Activated naive CD8-positive, alpha-beta T cell treated with anti-CD3 and anti-CD28 coated beads, Interleukin-2, amount 50 U/mL, for 24 hours (primary cell): Measurements from ENCODE around the gene SPTAN1.
"Not testable (repeated sequence)": the region's sequence is repeated elsewhere in the genome, so short reads cannot be mapped to it uniquely, and the experiment has no call there.

Experiments used
- ATAC-seq: fragments of 150-1000 bp; cut with Tn5 transposase; one replicate; pipeline ENCODE4 v1.10.0; 2021
- DNase-seq: peaks from one replicate; pipeline ENCODE4 v3.0.0; 2021
- H3K27ac Mint-ChIP-seq: one replicate; pipeline ENCODE4 v1.8.0; 2021; ENCODE audit warnings: mild to moderate bottlenecking, mixed read lengths
- H3K27me3 Mint-ChIP-seq: one replicate; pipeline ENCODE4 v1.8.0; 2021; ENCODE audit warnings: mixed read lengths
- H3K36me3 Mint-ChIP-seq: one replicate; pipeline ENCODE4 v1.8.0; 2021; ENCODE audit warnings: low read depth, mixed read lengths
- H3K4me1 Mint-ChIP-seq: one replicate; pipeline ENCODE4 v1.8.0; 2021; ENCODE audit warnings: mixed read lengths
- H3K4me3 Mint-ChIP-seq: one replicate; pipeline ENCODE4 v1.8.0; 2021; ENCODE audit warnings: mild to moderate bottlenecking, moderate library complexity, mixed read lengths
- H3K9me3 Mint-ChIP-seq: one replicate; pipeline ENCODE4 v1.8.0; 2021; ENCODE audit warnings: mixed read lengths

The SPTAN1 gene

GRCh38 chr9:128636024-128636390 lies 83.6 kb downstream of the SPTAN1 start:
- no peaks in the 10 kb centered on the region for H3K4me1 Mint-ChIP-seq
- no peak overlapping the region for H3K4me3 Mint-ChIP-seq
- peaks cover 8% of the 10 kb centered on the region for H3K36me3 Mint-ChIP-seq
- DNase-seq (no peak), ATAC-seq (no peak)
- no peaks in the 10 kb centered on the region for H3K27me3 Mint-ChIP-seq
- H3K27ac Mint-ChIP-seq: no peak overlapping the region
- no peaks in the 10 kb centered on the region for H3K9me3 Mint-ChIP-seq

GRCh38 chr9:128636556-128637530 lies 84.5 kb downstream of the SPTAN1 start:
- no peak overlapping the region for H3K4me3 Mint-ChIP-seq
- H3K27me3 Mint-ChIP-seq: no peaks in the 10 kb centered on the region
- H3K27ac Mint-ChIP-seq: no peak overlapping the region
- no peaks in the 10 kb centered on the region for H3K9me3 Mint-ChIP-seq
- DNase-seq: no peak
- no peak for ATAC-seq
- no peaks in the 10 kb centered on the region for H3K4me1 Mint-ChIP-seq
- peaks cover 7% of the 10 kb centered on the region for H3K36me3 Mint-ChIP-seq

GRCh38 chr9:128637656-128638055 lies 85.3 kb downstream of the SPTAN1 start:
- no peak overlapping the region for H3K27ac Mint-ChIP-seq
- ATAC-seq (no peak), DNase-seq (no peak)

GRCh38 chr9:128638580-128638979 lies 86.2 kb downstream of the SPTAN1 start:
- ATAC-seq (no peak), DNase-seq (no peak)
- H3K27ac Mint-ChIP-seq: no peak overlapping the region
- no peaks in the 10 kb centered on the region for H3K9me3 Mint-ChIP-seq
- H3K4me3 Mint-ChIP-seq: no peak overlapping the region
- peaks cover 2% of the 10 kb centered on the region for H3K36me3 Mint-ChIP-seq
- peaks cover 2% of the 10 kb centered on the region for H3K4me1 Mint-ChIP-seq
- no peaks in the 10 kb centered on the region for H3K27me3 Mint-ChIP-seq

More at GRCh38 chr9:128637656-128638055, 85.3 kb downstream of the SPTAN1 start:
- no peaks in the 10 kb centered on the region for H3K4me1 Mint-ChIP-seq
- H3K4me3 Mint-ChIP-seq: no peak overlapping the region
- H3K9me3 Mint-ChIP-seq: no peaks in the 10 kb centered on the region
- H3K36me3 Mint-ChIP-seq: peaks cover 4% of the 10 kb centered on the region
- H3K27me3 Mint-ChIP-seq: no peaks in the 10 kb centered on the region

- Mint-ChIP-seq H3K27me3 (no peaks in the 10 kb centered on the region), H3K4me1 (peaks cover 2% of the 10 kb centered on the region), H3K36me3 (peaks cover 2% of the 10 kb centered on the region), H3K9me3 (no peaks in the 10 kb centered on the region), H3K4me3 (no peak overlapping the region), H3K27ac (no peak overlapping the region)
- DNase-seq (no peak), ATAC-seq (no peak)
These were observed 88.2 kb downstream of the SPTAN1 start for GRCh38 chr9:128640603-128641002.

- ATAC-seq: no peak
- Mint-ChIP-seq H3K4me1 (peaks cover 2% of the 10 kb centered on the region), H3K9me3 (no peaks in the 10 kb centered on the region), H3K4me3 (no peak overlapping the region), H3K27ac (no peak overlapping the region), H3K27me3 (no peaks in the 10 kb centered on the region), H3K36me3 (peaks cover 2% of the 10 kb centered on the region)
- no peak for DNase-seq
These were observed 90.4 kb downstream of the SPTAN1 start for GRCh38 chr9:128642675-128643245.

- ATAC-seq: no peak
- Mint-ChIP-seq H3K36me3 (no peaks in the 10 kb centered on the region), H3K4me3 (no peak overlapping the region), H3K27me3 (no peaks in the 10 kb centered on the region), H3K4me1 (peaks cover 2% of the 10 kb centered on the region), H3K9me3 (no peaks in the 10 kb centered on the region), H3K27ac (no peak overlapping the region)
- no peak for DNase-seq
These were observed 91.3 kb downstream of the SPTAN1 start for GRCh38 chr9:128643519-128644300.

GRCh38 chr9:128648206-128648605 lies 95.8 kb downstream of the SPTAN1 start:
- not testable (repeated sequence) for H3K4me1 Mint-ChIP-seq, H3K4me3 Mint-ChIP-seq, H3K36me3 Mint-ChIP-seq, H3K9me3 Mint-ChIP-seq, H3K27me3 Mint-ChIP-seq, H3K27ac Mint-ChIP-seq
- DNase-seq (peak; percentile 78), ATAC-seq (peak; percentile 97)

GRCh38 chr9:128651798-128652197 lies 99.4 kb downstream of the SPTAN1 start:
- H3K4me3 Mint-ChIP-seq: no peak overlapping the region
- no peak overlapping the region for H3K27ac Mint-ChIP-seq
- peaks cover 3% of the 10 kb centered on the region for H3K4me1 Mint-ChIP-seq
- no peak for ATAC-seq
- DNase-seq: no peak
- H3K27me3 Mint-ChIP-seq: no peaks in the 10 kb centered on the region
- no peaks in the 10 kb centered on the region for H3K9me3 Mint-ChIP-seq
- H3K36me3 Mint-ChIP-seq: no peaks in the 10 kb centered on the region

GRCh38 chr9:128653908-128654307 lies 101.5 kb downstream of the SPTAN1 start:
- ATAC-seq (no peak), DNase-seq (no peak)
- H3K4me1 Mint-ChIP-seq: peaks cover 7% of the 10 kb centered on the region
- no peaks in the 10 kb centered on the region for H3K27me3 Mint-ChIP-seq
- H3K27ac Mint-ChIP-seq: no peak overlapping the region
- no peaks in the 10 kb centered on the region for H3K36me3 Mint-ChIP-seq
- H3K9me3 Mint-ChIP-seq: no peaks in the 10 kb centered on the region
- H3K4me3 Mint-ChIP-seq: no peak overlapping the region

GRCh38 chr9:128654481-128654880 lies 102.1 kb downstream of the SPTAN1 start:
- no peaks in the 10 kb centered on the region for H3K36me3 Mint-ChIP-seq
- DNase-seq (no peak), ATAC-seq (no peak)
- peaks cover 7% of the 10 kb centered on the region for H3K4me1 Mint-ChIP-seq
- H3K27me3 Mint-ChIP-seq: no peaks in the 10 kb centered on the region
- H3K27ac Mint-ChIP-seq: no peak overlapping the region
- H3K9me3 Mint-ChIP-seq: no peaks in the 10 kb centered on the region
- H3K4me3 Mint-ChIP-seq: peak overlapping the region; percentile 7

- Mint-ChIP-seq H3K9me3 (no peaks in the 10 kb centered on the region), H3K27ac (peak within 1 kb of the TSS; percentile 100), H3K4me3 (peak within 1 kb of the TSS; percentile 86), H3K27me3 (no peaks in the 10 kb centered on the region), H3K4me1 (peaks cover 7% of the 10 kb centered on the region), H3K36me3 (no peaks in the 10 kb centered on the region)
- ATAC-seq: peak; percentile 97
- DNase-seq: peak; percentile 97
These were observed 104.3 kb downstream of the SPTAN1 start, which contains the start of gene DYNC2I2 for GRCh38 chr9:128656416-128657343. TSS of gene DYNC2I2 (minus strand) at chr9:128656847. CDS start at chr9:128656726, 121 bp downstream.

- Mint-ChIP-seq H3K27me3 (no peaks in the 10 kb centered on the region), H3K4me3 (peak overlapping the region; percentile 86), H3K4me1 (peaks cover 7% of the 10 kb centered on the region), H3K36me3 (no peaks in the 10 kb centered on the region), H3K9me3 (no peaks in the 10 kb centered on the region), H3K27ac (peak overlapping the region; percentile 100)
- DNase-seq (no peak), ATAC-seq (no peak)
These were observed 104.9 kb downstream of the SPTAN1 start for GRCh38 chr9:128657344-128657704.

- ATAC-seq: no peak
- H3K4me3 Mint-ChIP-seq: no peak overlapping the region
- H3K27ac Mint-ChIP-seq: peak overlapping the region; percentile 100
- no peaks in the 10 kb centered on the region for H3K27me3 Mint-ChIP-seq
- no peak for DNase-seq
- no peaks in the 10 kb centered on the region for H3K9me3 Mint-ChIP-seq
- H3K4me1 Mint-ChIP-seq: peaks cover 7% of the 10 kb centered on the region
- H3K36me3 Mint-ChIP-seq: no peaks in the 10 kb centered on the region
These were observed 105.4 kb downstream of the SPTAN1 start for GRCh38 chr9:128657796-128658195.
